NCI-H446 treated with DMSO at 0.1 percent for 48 hours (cell line): ENCODE measurements around the gene CDH23.

ENCODE experiments used
- DNase-seq: peaks from one replicate; lab custom pipeline; 2025; lab: John Stamatoyannopoulos, UW

Gene CDH23

DNA sequence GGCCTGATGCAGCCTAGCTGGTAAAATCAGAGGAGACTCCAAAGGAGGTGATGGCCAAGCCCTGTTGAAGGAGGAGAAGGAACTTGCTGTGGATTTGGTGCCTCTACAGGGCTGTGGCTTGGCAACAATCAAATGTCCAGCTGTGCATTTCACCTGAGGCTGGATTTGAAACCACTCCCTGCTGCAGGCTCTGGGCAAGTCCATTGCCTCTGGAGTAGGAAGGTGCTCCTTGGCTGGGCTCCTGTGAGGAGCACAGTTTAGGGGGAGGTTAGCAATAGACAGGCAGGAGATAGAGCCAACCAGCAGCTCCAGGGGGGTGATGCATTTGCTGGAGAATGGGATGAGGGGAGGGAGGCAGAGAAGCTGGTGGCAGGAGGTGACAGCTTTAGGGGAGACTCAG lies 26.5 kb downstream of the CDH23 start:
- DNase-seq: no peak

DNA sequence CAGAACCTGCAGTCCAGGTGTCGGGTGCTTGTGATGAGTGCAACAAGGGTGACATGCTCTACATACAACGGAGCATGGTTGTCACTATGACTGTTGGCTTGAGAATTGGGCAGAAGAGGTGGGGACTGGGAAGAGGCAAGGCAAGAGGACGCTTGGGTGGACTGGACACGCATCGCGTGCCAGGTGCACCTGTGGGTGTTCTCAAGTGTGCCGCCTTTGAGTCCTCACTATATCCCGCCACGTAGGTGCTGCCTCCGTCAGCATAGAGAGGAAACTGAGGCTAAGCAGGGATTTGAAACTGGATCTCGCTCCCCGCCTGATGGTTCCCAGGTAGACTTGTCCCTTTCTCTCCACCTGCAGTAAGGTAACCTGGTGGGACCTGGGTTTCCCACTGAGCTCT lies 27.2 kb downstream of the CDH23 start:
- DNase-seq: no peak

DNA sequence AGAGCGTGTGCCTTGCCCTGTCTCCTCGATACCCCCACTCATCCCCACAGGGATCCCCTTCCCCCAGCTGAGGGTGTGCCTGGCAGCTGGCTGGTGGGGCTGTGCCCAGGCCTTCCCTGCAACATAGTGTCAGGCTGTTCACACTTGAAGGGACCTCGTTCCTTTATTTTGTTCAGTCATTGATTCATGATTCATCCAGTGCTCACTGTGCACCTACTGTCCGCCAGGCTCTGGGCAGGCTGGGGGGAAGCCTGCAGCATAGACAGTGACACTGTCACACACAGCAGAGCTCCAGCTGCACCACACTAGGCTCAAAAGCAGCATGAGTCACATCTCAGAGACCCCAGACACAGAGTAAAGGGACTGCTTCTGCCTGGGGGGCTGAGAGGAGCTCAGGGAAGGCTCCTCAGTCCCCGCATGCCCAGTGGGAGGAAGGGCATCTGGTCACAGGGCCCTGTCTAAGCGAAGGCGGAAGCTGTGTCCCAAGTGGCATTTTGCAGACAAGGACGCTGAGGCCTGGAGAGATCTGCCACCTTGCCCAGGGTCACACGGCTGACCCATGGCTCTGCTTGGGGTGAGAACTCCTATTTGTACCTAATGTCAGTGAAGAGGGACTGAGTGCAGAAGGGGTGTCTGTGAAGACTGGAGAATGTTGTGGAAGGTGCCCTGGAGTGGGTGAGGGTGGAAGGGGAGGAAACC lies 27.9 kb downstream of the CDH23 start:
- DNase-seq: no peak

DNA sequence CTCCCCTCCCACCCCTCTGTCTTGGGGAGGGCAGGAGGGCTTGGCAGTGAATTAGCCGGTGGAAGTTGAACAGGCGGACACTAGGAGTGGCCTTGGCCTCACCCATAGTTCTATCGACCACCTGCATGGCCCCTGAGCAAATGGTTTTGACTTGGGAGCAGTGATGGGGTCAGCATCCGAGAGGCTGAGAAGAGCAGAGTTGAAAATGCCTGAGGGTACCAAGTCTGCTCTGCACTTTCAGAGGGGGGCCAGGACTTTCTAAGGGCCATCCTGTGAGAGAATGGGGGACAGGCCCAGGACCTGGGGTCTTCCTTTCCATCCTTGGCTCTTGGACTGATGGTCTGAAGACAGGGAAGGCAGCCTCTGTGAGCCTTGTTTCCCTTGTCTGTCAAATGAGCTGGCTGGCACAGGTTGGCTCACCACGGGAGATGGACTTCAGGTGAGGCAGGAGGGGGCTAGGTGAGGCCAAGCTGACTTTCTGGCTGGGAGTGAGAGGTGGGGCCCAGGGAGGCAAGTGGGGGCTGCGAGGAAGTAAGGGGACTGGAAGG lies 29.4 kb downstream of the CDH23 start:
- DNase-seq: no peak

DNA sequence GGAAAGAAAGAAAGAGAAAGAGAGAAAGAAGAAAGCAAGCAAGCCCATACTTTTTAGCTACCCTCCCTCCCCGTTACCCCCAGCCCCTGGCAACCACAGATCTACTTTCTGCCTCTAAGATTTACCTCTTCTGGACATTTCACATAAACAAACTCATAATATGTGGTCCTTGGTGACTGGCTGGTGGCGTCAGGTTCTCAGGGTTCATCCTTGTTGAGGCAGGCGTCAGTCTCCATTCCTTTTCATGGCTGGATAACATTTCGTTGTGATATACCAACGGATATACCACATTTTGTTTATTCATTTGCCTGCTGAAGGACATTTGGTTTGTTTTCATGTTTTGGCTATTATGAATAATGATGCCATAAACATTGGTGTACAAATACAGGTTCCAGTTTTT lies 30.5 kb downstream of the CDH23 start:
- DNase-seq: no peak

DNA sequence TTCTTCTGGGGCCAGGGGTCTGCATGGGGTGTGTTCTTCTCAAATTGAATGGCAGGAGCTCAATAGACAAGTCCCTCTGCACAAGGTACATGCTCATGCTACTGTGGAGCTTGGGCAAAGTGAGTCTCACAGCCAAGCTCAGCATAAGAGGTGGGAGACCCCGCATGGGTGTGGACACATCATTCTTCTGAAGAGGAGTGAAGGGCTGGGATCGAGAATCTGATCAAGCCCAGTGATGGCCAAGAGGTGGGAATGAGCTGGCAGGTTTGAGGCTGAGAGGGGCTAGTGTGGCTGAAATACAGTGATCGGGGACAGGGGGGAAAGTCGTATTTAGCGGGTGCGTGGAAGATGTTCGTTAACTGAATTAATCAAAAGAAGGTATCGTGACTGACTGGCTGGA lies 32.6 kb downstream of the CDH23 start:
- no peak for DNase-seq

DNA sequence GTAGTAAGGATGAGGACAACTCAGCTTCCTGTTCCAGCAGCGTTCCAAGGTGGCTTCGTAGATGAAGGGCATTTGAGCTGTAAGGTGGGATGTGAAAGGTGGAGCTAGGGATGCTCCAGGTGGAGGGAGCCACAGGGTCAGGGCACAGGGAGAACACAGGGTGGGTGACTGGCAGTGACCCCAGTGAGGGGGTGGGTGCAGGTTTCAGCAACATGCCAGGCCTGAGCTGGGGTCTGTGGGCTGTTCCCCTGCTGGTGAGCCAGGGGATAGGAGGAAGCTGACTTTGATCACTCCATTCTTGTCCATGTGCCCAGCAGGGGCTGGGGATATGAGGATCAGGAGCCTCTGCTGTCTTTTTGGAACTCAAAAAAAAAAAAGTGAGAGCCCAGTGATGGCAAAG lies 33.2 kb downstream of the CDH23 start:
- no peak for DNase-seq

DNA sequence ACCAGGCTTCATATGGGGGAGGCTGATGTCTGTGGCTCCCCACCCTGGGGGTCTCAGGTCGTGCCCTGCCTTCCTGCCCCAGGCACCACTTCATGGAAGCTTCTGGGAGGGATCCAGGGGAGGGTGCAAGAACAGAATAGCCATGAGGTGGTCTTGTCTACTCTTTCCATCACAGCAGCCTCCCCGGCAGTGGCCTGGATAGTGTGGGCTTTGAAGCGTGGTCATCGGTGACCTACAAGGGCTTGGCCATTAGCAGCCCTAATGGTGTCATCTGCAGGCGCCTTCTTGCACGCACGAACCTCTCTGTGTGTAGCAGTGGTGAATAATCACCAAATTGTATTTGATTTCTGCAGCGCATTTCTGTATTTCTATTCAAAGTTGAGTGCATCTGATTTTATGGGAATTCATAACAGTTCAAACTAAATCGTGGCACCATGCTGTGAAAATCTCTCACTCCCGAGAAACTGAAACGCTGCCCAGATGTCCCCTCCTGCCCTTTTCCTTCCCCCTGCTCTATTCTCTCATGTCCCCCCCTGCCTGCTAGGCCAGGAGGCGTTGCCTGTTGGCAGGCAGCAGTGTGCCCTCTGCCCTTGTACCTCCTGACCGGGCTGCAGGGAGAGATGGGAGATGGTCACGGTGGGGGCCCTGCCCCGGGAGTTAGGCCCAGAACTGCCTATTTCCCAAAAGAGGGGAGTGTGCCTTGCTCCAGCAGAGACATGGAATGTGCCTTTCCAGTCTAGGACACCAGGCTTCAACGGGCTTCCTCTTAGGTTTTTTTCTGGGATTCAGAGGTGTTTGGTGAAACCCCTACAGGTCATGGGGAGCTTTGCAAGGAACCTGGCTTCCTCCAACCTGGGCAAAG lies 34.8 kb downstream of the CDH23 start:
- no peak for DNase-seq

DNA sequence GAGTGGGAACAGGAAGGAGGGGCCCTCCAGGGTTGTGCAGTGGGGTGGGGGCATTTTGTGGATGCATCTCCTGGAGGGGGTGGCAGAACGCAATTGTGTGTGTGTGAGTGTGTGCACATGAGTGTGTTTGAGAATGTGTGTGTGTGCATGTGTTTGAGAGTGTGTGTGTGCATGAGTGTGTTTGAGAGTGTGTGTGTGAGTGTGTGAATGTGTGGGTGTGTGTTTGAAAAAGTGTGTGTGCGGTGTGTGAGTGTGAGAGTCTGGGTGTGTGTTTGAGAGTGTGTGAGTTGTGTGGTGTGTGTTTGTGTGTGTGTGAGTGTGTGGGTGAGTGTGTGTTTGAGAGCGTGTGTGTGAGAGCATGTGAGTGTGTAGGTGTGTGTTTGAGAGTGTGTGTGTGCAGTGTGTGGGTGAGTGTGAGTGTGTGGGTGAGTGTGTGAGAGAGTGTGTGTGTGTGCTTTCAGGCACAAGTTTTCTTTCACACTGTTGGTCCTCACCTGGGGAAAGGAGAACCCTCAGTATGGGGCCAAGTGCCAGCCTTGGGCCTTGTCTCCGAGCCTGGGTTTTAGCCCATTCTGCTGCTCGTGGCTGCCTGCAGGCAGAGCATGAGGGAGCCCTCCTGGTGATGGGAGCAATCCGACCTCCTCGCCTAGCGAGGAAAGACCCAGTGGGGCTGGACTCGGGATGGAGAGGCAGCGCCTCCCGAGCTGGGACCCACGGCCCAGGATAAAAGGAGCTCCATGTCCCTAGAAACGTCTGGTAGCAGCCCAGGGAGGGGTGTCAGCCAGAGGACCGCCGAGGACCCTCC lies 35.6 kb downstream of the CDH23 start:
- DNase-seq: no peak

DNA sequence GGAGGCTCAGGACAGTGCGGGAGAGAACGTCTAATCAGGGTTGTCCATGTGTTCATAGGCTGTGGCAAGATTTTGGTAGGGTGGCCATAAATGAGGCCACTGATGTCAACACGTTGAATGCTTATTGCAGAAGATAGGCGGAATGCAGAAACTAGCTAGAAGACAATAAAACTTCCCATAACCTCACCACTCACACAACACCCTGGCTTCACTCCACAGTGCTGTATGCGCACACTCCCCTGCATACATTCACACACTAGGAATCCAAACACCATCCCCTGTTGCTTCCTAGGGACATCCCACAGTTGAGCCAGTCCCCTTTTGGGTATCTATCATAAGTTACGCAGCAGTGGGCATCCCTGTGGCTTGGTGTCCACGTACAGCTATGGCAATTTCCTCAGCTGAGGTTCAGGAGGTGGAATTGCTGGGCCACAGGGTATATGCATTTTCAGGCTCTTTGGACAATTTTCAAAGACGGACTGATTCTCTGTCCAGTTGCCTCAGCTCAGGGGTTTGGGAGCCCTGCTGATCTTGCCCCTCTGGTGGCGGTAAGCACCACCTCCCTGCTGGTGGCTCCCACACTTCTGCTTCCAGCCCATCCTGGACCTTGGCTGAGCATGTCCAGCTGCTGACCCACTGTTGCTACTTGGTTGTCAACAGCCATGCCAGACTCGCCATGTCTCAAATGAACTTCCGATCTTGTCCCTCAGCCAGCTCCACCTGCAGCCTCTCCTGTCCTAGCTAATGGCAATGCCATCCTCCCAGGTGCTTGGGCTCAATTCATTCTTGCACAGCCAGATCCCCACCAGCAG lies 36.4 kb downstream of the CDH23 start:
- no peak for DNase-seq

DNA sequence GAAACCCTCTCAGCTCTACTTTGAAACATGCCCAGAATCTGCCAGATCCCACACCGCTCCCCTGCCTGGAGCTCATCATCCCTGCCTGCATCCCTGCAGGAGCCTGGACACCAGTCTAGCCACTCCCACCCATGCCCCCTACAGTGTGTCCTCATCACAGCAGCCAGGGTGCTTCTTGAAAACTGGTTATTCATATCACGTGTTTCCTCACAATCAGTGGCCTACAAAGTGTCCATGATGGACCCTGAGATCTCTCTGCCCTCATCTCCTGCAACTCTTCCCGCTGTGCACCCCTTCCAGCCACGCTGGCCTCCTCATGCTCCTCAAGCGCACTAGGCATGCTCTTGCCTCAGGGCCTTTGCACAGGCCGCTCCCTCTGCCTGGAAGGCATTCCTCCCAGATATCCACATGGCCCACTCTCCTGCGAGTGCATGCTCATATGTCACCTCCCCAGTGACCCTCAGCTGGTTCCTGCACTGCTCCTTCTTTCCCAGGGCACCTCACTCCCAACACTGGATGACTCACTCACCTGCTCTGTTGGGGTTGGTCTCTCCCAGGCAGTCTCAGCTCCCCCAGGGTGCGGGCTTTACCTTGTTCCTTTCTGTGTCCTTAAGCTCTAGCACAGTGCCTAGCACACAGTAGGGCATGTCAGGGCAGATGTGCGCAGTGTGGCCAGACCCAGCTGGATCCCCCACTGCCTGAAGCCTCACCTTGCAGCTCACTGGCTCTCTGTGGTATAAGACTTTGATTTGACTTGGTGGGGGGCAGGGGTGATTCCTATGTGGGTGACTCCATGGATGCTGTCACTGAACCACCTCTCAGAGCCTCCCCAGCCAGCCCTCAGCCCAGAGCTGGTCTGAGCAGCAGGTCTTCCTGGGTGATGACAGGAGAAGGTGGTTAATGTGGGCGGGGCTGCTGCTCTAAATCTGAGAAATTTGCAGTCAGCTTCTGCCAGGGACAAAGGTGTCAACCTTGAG lies 37.3 kb downstream of the CDH23 start:
- no peak for DNase-seq

DNA sequence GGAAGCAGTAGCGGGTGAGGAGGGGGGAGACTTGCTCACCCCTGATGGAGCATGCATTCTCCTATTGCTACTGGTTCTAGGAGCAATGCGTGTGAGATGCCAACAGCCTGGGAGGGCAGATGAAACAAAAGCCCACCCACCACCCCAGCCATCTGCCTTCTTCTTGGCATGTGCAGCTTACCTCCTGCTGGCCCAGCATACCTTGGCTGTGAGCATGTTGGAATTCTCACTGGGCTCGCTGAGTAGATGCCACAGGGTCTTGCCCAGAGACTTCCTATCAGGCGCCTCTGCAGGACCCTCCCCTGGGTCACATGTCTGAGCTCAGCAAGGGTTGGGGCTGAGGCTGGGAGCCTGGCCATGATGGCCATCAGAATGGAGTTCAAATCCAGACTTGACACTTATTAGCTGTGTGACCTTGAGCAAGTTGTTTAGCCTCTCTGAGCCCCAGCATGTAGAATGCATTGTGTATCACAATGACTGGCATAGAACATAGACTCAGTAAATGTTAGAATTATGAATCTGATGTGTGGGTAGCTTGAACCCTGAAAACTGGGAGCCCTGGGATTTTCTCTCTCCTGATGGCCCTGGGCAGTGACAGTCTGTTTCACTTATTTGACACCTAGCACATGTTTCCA lies 38.2 kb downstream of the CDH23 start:
- no peak for DNase-seq

DNA sequence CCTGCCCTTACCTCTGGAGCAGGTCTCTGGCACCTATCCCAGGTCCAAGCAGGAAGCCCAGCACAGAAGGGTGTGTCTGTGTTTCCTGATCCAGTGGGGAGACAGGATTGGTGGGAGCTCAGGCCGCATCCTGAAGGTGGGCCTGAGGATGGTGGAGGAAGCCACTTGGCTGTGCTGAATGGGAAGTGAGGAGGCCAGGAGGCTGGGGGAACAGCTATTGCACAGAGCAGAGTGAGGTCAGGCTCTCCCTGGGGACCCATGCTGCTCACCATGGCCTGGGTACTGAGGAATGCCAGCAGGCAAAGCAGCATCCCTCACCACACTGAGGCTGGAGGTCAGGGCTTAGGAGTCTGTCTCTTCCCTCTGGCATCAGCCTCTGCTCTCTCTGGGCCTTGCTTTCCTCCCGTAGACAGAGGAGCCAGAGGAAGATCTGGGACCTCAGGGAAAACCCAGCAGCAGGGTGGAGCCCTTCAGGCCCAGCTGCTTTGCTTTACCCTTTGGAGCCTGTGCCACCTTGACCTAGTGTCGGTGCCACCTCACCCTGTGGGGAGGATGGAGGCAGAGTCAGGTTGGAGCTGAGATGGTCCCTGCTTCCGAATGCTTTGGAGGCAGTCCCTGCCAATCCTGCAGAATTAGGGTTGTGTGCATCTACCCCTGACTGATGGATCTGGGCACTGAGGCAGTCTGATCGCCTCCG lies 39.0 kb downstream of the CDH23 start:
- DNase-seq: no peak

DNA sequence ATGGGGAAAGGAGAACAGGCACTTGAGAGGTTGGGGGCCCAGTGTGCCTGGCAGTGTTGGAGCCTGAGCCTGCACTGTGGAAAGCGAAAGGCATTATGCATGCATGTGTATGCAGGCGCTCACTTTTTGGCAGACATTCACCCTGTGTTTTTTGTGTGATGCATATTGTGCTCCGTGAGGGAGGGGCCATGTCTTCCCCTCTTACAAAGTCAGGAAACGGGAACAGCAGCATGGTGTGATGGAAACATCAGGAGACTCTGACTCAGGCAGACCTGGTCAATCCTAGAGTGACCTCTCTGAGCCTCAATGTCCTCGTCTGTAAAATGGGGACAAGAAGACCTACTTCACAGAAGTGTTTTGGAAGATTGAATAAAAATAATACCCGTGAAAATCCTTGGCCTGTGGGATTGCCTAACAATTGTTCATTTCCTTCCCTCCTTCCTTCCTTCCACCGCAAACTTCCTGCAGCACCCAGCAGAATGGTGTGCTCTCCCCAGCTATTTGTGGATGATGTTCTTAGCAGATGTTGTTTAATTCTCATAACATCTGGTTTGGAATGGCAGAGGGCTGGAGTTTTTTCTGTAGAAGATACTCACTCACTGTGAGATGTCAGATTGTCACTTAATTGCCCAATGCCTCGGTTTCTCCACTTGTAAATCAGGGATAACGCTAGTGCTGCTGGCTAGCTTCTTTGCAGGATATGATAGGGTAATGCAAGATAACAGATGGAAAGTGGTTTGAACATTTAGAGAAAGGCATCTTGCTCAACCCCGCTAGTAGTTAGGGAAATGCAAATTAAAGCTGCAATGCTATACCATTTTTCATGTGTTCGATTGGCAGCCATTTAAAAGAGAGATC lies 39.8 kb downstream of the CDH23 start:
- DNase-seq: no peak

DNA sequence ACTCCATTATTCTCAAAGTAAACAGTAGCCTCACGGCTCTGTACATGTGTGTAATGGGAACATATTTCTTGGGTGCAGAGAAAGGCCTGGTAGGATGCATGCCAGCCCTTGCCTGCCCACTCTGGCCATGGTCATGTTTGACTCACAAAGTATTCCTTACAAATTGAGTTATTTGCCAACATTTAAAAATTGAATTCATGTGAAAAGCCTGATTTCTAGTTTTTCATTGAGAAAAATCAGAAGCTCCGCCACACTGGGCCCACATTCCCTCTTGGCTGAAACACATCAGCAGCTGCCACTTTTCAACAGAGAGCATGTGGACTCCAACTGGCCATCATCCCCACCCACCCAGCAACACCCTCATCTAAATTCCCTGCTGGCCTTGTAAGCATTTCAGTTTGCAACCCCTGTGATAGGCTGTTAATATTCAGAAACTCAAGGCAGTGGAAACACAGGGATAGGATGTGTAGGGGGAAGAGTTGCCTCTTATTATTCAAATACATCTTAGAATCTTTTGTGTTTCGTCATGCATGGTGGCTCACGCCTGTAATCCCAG lies 40.9 kb downstream of the CDH23 start:
- DNase-seq: no peak

DNA sequence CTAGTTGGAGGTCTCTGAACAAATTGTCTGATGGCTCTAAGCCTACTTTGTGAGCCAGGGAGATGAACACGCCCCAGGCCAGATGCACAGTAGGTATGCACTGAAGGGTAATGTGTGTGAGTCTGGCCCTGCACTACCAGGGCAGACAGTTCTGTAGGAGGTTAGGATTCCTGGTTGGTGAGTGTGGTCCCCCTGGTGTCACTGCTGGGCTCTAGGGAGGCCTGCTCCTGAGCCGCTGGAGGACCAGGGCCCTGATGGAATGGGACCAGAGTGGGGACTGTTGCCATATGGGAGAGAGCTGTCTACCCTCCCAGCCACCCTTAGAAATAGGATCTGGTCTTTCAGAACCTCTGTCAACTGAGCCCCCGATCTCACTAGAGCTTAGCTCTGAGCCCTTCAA lies 42.0 kb downstream of the CDH23 start:
- no peak for DNase-seq

DNA sequence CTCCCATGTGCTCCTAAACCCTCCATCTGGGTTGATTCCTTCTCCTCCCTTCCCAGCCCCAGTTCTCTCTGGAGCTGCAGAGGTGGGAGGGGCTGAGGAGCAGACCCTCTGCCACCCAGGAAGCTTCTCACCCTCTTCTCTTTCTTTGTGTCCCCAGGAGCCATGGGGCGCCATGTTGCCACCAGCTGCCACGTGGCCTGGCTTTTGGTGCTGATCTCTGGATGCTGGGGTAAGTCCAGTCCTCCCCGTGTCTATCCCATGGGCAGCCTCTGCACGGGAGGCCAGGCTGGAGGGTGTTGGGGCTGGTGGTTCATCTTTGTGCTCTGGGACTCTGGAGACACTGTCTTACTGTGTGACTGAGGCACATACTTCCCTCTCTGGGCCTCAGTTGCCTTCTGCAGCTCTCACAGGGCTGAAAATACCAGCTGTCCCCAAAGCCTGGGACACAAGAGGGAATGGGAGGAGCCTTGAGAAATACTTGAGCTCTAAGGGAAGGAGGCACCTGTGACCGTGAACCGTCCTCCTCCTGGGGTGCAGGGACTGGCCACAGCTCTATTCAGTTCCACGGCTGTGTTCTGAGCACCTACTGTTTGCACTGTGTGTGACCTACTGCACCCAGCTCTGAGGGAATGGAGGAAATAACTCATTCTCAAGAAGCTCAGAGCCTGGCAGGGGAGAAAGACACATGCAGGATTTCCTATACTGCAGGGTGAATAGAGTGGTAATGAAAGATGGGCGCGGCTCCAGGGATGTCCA lies 43.1 kb downstream of the CDH23 start:
- no peak for DNase-seq
